Natural killer cell (primary cell): ENCODE data around the gene ANK3. TPM values are rescaled to one million over a fixed set of nuclear protein-coding genes. Genes with fewer than 3 reads are reported as not detected.

Experiments
- ATAC-seq, 3 donors: fragments of 150-1000 bp in 2 of 3; fragments of 200-7000 bp in 1 of 3; cut with Tn5 transposase; 1 replicate in 1 of 3; 2 replicates in 2 of 3; pipeline ENCODE4 v1.10.0; 2021; ENCODE audit warnings: mild to moderate bottlenecking in 2 of 3, moderate library complexity in 2 of 3
- DNase-seq, 2 donors: peaks; one replicate each; pipeline versions ENCODE4 v3.0.0 to v3.0.0-alpha.2; 2013 to 2021; ENCODE audit warnings: mixed read lengths in 1 of 2
- H3K27ac ChIP-seq: one replicate; pipeline ENCODE4 v1.5.1; 2013; ENCODE audit warnings: mild to moderate bottlenecking, low read length
- H3K27me3 ChIP-seq: one replicate; pipeline ENCODE4 v1.6.1; 2013; ENCODE audit warnings: low read length; ENCODE audit not compliant: control insufficient read depth, insufficient read depth
- H3K36me3 ChIP-seq: one replicate; pipeline ENCODE4 v1.6.1; 2013; ENCODE audit warnings: low read length; ENCODE audit not compliant: control insufficient read depth, insufficient read depth
- H3K4me1 ChIP-seq: one replicate; pipeline ENCODE4 v1.6.1; 2013; ENCODE audit warnings: low read length; ENCODE audit not compliant: control insufficient read depth, insufficient read depth
- H3K4me3 ChIP-seq: one replicate; pipeline ENCODE4 v1.5.1; 2013; ENCODE audit warnings: low read length
- H3K9me3 ChIP-seq: one replicate; pipeline ENCODE4 v1.6.1; 2013; ENCODE audit warnings: low read length; ENCODE audit not compliant: control insufficient read depth, insufficient read depth
- H3K27ac Mint-ChIP-seq, 2 donors: one replicate each; pipeline ENCODE4 v1.8.0; 2022; ENCODE audit warnings: mild to moderate bottlenecking in 2 of 2, mixed read lengths in 2 of 2, moderate library complexity in 1 of 2
- H3K27me3 Mint-ChIP-seq, 2 donors: one replicate each; pipeline ENCODE4 v1.8.0; 2022; ENCODE audit warnings: low read depth in 2 of 2, mixed read lengths in 2 of 2
- H3K36me3 Mint-ChIP-seq: one replicate; pipeline ENCODE4 v1.8.0; 2022; ENCODE audit warnings: mixed read lengths
- H3K4me1 Mint-ChIP-seq, 2 donors: one replicate each; pipeline ENCODE4 v1.8.0; 2022; ENCODE audit warnings: mixed read lengths in 2 of 2
- H3K4me3 Mint-ChIP-seq: one replicate; pipeline ENCODE4 v1.8.0; 2022; ENCODE audit warnings: mild to moderate bottlenecking, moderate library complexity, mixed read lengths
- H3K9me3 Mint-ChIP-seq, 2 donors: one replicate each; pipeline ENCODE4 v1.8.0; 2022; ENCODE audit warnings: mixed read lengths in 2 of 2
- WGBS: methylation state at CpG from one replicate; pipeline ENCODE4 v1.1.7; 2013; ENCODE audit warnings: missing lambda C conversion rate; ENCODE audit not compliant: insufficient coverage; 5-methylcytosine and 5-hydroxymethylcytosine counted together
- intact Hi-C: fragments of 100-400 bp; cut with micrococcal nuclease; formaldehyde crosslinking; loops from one replicate; pipeline ENCODE4 v1.14.2; 2022
- total RNA-seq, 4 donors: library from RNA; stranded (reverse); fragments of 120-200 nt in 1 of 4; gene quantifications; one replicate each; pipeline versions ENCODE4 v1.2.3 to v1.2.4, GENCODE V29; 2013 to 2022
- TF ChIP-seq, protein P1 (sequence below): fragments of 200-600 bp; IDR thresholded peaks from one replicate; pipeline ENCODE4 v1.8.0; 2022; ENCODE audit warnings: antibody characterized with exemption

The ANK3 gene
- total RNA-seq, 3 donors from 2014 or later (not counting 1 experiment from before 2014, with no cell fraction given): 4.4 to 12.9 (median 11.4) TPM

GRCh38 chr10:60282771-60283353 lies 106.8 kb downstream of the ANK3 start:
- Mint-ChIP-seq H3K4me1 (no peaks in the 10 kb centered on the region), H3K27ac (no peak overlapping the region), H3K9me3 (peaks cover 0 to 3% of the 10 kb centered on the region in 2 donors), H3K36me3 (no peaks in the 10 kb centered on the region), H3K27me3 (no peaks in the 10 kb centered on the region), H3K4me3 (no peak overlapping the region)
- H3K36me3 ChIP-seq: no peaks in the 10 kb centered on the region
- ATAC-seq (peak in 1 of 3 donors; percentile 35), DNase-seq (no peak)
- no peak overlapping the region for H3K27ac ChIP-seq
- no peaks in the 10 kb centered on the region for H3K9me3 ChIP-seq
- TF ChIP-seq, protein P1, sequence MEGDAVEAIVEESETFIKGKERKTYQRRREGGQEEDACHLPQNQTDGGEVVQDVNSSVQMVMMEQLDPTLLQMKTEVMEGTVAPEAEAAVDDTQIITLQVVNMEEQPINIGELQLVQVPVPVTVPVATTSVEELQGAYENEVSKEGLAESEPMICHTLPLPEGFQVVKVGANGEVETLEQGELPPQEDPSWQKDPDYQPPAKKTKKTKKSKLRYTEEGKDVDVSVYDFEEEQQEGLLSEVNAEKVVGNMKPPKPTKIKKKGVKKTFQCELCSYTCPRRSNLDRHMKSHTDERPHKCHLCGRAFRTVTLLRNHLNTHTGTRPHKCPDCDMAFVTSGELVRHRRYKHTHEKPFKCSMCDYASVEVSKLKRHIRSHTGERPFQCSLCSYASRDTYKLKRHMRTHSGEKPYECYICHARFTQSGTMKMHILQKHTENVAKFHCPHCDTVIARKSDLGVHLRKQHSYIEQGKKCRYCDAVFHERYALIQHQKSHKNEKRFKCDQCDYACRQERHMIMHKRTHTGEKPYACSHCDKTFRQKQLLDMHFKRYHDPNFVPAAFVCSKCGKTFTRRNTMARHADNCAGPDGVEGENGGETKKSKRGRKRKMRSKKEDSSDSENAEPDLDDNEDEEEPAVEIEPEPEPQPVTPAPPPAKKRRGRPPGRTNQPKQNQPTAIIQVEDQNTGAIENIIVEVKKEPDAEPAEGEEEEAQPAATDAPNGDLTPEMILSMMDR: no peak
- H3K4me3 ChIP-seq: no peak overlapping the region
- intact Hi-C loops: no loop called here
- H3K27me3 ChIP-seq: no peaks in the 10 kb centered on the region
- no peaks in the 10 kb centered on the region for H3K4me1 ChIP-seq
- 88% methylated on average over 2 of the region's 5 CpGs for WGBS

GRCh38 chr10:60281792-60282353 lies 107.8 kb downstream of the ANK3 start:
- no peaks in the 10 kb centered on the region for H3K9me3 ChIP-seq
- intact Hi-C loops: no loop called here
- H3K9me3 Mint-ChIP-seq: peaks cover 0 to 3% of the 10 kb centered on the region in 2 donors
- H3K4me3 Mint-ChIP-seq: no peak overlapping the region
- ATAC-seq: no peak
- no peaks in the 10 kb centered on the region for H3K4me1 ChIP-seq
- H3K27ac Mint-ChIP-seq: no peak overlapping the region
- TF ChIP-seq, protein P1: no peak
- H3K27me3 Mint-ChIP-seq: no peaks in the 10 kb centered on the region
- H3K27ac ChIP-seq: no peak overlapping the region
- no peaks in the 10 kb centered on the region for H3K27me3 ChIP-seq
- 94% methylated on average over 4 of the region's 6 CpGs for WGBS
- no peaks in the 10 kb centered on the region for H3K36me3 ChIP-seq
- no peaks in the 10 kb centered on the region for H3K36me3 Mint-ChIP-seq
- no peak for DNase-seq
- no peak overlapping the region for H3K4me3 ChIP-seq
- no peaks in the 10 kb centered on the region for H3K4me1 Mint-ChIP-seq

GRCh38 chr10:60281331-60281730 lies 108.3 kb downstream of the ANK3 start:
- no peaks in the 10 kb centered on the region for H3K9me3 ChIP-seq
- ATAC-seq: no peak
- WGBS: 100% methylated on average over 1 of the region's 1 CpG
- TF ChIP-seq, protein P1: no peak
- H3K27me3 ChIP-seq: no peaks in the 10 kb centered on the region
- no peak overlapping the region for H3K4me3 ChIP-seq
- H3K27me3 Mint-ChIP-seq: no peaks in the 10 kb centered on the region
- no peaks in the 10 kb centered on the region for H3K4me1 ChIP-seq
- no peaks in the 10 kb centered on the region for H3K36me3 Mint-ChIP-seq
- intact Hi-C loops: no loop called here
- no peak overlapping the region for H3K27ac ChIP-seq
- peaks cover 0 to 3% of the 10 kb centered on the region in 2 donors for H3K9me3 Mint-ChIP-seq
- H3K4me3 Mint-ChIP-seq: no peak overlapping the region
- H3K36me3 ChIP-seq: no peaks in the 10 kb centered on the region
- DNase-seq: no peak
- no peaks in the 10 kb centered on the region for H3K4me1 Mint-ChIP-seq
- H3K27ac Mint-ChIP-seq: no peak overlapping the region

GRCh38 chr10:60280475-60280874 lies 109.2 kb downstream of the ANK3 start:
- TF ChIP-seq, protein P1: no peak
- Mint-ChIP-seq H3K4me1 (no peaks in the 10 kb centered on the region), H3K36me3 (no peaks in the 10 kb centered on the region)

More at GRCh38 chr10:60280475-60280874, 109.2 kb downstream of the ANK3 start:
- H3K36me3 ChIP-seq: no peaks in the 10 kb centered on the region
- no peak overlapping the region for H3K4me3 Mint-ChIP-seq
- no peaks in the 10 kb centered on the region for H3K9me3 ChIP-seq
- H3K27me3 ChIP-seq: no peaks in the 10 kb centered on the region
- ATAC-seq (no peak), DNase-seq (no peak)
- H3K4me1 ChIP-seq: no peaks in the 10 kb centered on the region
- H3K27ac ChIP-seq: no peak overlapping the region
- H3K27ac Mint-ChIP-seq: no peak overlapping the region
- WGBS: 95% methylated on average over 2 of the region's 2 CpGs
- intact Hi-C loops: no loop called here
- H3K9me3 Mint-ChIP-seq: peaks cover 0 to 2% of the 10 kb centered on the region in 2 donors
- H3K27me3 Mint-ChIP-seq: no peaks in the 10 kb centered on the region
- H3K4me3 ChIP-seq: no peak overlapping the region
